Breast epithelium (tissue), 4 donors: ENCODE measurements around the gene TMEM220. TPM values are rescaled to one million over a fixed set of nuclear protein-coding genes. Genes with fewer than 3 reads are reported as not detected.
"Not testable (repeated sequence)": the region's sequence is repeated elsewhere in the genome, so short reads cannot be mapped to it uniquely, and the experiment has no call there.

Source experiments
- DNase-seq, 2 donors: peaks; one replicate each; pipeline ENCODE4 v3.0.0-alpha.2; 2019; ENCODE audit warnings: low spot score in 2 of 2
- H3K27ac ChIP-seq, 2 donors: fragments of 200-600 bp; sonication (generic) in 1 of 2; one replicate each; pipeline ENCODE4 v1.5.1; 2016 to 2019; ENCODE audit warnings: mild to moderate bottlenecking in 1 of 2
- H3K27me3 ChIP-seq, 2 donors: fragments of 200-600 bp; sonication (generic) in 1 of 2; one replicate each; pipeline versions ENCODE4 v1.5.1 to v1.6.0; 2017 to 2019; ENCODE audit warnings: control low read depth in 1 of 2, mild to moderate bottlenecking in 1 of 2
- H3K36me3 ChIP-seq: fragments of 200-600 bp; one replicate; pipeline ENCODE4 v1.5.1; 2019
- H3K4me1 ChIP-seq, 2 donors: fragments of 200-600 bp; sonication (generic); one replicate each; pipeline ENCODE4 v1.5.1; 2016 to 2019; ENCODE audit warnings: control low read depth in 1 of 2
- H3K4me3 ChIP-seq, 3 donors: fragments of 200-600 bp; sonication (generic); 1 replicate in 2 of 3; 2 replicates in 1 of 3; pipeline ENCODE4 v1.5.1; 2016 to 2019; ENCODE audit warnings: mild to moderate bottlenecking in 3 of 3, moderate library complexity in 2 of 3
- H3K9me3 ChIP-seq, 2 donors: fragments of 200-600 bp; sonication (generic) in 1 of 2; one replicate each; pipeline ENCODE4 v1.5.1; 2016 to 2019; ENCODE audit warnings: control low read depth in 1 of 2
- POLR2A ChIP-seq: fragments of 450-650 bp; IDR thresholded peaks from one replicate; pipeline ENCODE4 v1.6.1; 2016; ENCODE audit warnings: antibody characterized with exemption, mild to moderate bottlenecking, moderate library complexity
- POLR2AphosphoS5 ChIP-seq, 3 donors: sonication (generic); formaldehyde crosslinking; IDR thresholded peaks; one replicate each; pipeline ENCODE4 v1.6.1; 2017; ENCODE audit warnings: antibody characterized with exemption in 3 of 3
- intact Hi-C: fragments of 100-400 bp; cut with DNase I; formaldehyde crosslinking; loops from one replicate; pipeline ENCODE4 v1.15.1; 2023; ENCODE audit warnings: low total_unique reads
- total RNA-seq, 3 donors: library from RNA; depleted of rRNA; stranded (reverse); fragments of >200 nt; gene quantifications; one replicate each; pipeline ENCODE4 v1.1.0, GENCODE V29; 2016
- TF ChIP-seq, protein P1 (sequence below), 3 donors: fragments of 450-650 bp; IDR thresholded peaks; one replicate each; pipeline ENCODE4 v1.5.1; 2016 to 2017; ENCODE audit warnings: antibody characterized with exemption in 3 of 3, mild to moderate bottlenecking in 3 of 3, moderate library complexity in 3 of 3

The TMEM220 gene
- total RNA-seq, 3 donors from 2014 or later: 8.5 to 13.4 (median 9.5) TPM

GRCh38 chr17:10697092-10698081, 32.4 kb downstream of the TMEM220 start, which contains the start of the genes ADPRM and SCO1:
ADPRM (plus strand) TSS chr17:10697594; CDS start chr17:10704927, 7,333 bp downstream.
SCO1 (minus strand) TSS chr17:10697533; CDS start chr17:10697507, 26 bp downstream.
- Histone ChIP-seq H3K36me3 (no peaks in the 10 kb centered on the region), H3K9me3 (no peaks in the 10 kb centered on the region), H3K27me3 (no peaks in the 10 kb centered on the region), H3K4me3 (peak within 1 kb of the TSS; percentile 87 to 99 (median 96)), H3K27ac (peak within 1 kb of the TSS; percentile 95 to 96), H3K4me1 (no peaks in the 10 kb centered on the region)
- intact Hi-C loops: no loop called here
- TF ChIP-seq POLR2AphosphoS5 (IDR thresholded peaks at IDR 0.05) (peak; percentile 89 to 97 (median 93)), POLR2A (peak; percentile 84)
- TF ChIP-seq, protein P1, sequence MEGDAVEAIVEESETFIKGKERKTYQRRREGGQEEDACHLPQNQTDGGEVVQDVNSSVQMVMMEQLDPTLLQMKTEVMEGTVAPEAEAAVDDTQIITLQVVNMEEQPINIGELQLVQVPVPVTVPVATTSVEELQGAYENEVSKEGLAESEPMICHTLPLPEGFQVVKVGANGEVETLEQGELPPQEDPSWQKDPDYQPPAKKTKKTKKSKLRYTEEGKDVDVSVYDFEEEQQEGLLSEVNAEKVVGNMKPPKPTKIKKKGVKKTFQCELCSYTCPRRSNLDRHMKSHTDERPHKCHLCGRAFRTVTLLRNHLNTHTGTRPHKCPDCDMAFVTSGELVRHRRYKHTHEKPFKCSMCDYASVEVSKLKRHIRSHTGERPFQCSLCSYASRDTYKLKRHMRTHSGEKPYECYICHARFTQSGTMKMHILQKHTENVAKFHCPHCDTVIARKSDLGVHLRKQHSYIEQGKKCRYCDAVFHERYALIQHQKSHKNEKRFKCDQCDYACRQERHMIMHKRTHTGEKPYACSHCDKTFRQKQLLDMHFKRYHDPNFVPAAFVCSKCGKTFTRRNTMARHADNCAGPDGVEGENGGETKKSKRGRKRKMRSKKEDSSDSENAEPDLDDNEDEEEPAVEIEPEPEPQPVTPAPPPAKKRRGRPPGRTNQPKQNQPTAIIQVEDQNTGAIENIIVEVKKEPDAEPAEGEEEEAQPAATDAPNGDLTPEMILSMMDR (IDR thresholded peaks at IDR 0.05): peak in 1 of 3 donors; percentile 28
- peak; percentile 87 to 88 for DNase-seq

DNA sequence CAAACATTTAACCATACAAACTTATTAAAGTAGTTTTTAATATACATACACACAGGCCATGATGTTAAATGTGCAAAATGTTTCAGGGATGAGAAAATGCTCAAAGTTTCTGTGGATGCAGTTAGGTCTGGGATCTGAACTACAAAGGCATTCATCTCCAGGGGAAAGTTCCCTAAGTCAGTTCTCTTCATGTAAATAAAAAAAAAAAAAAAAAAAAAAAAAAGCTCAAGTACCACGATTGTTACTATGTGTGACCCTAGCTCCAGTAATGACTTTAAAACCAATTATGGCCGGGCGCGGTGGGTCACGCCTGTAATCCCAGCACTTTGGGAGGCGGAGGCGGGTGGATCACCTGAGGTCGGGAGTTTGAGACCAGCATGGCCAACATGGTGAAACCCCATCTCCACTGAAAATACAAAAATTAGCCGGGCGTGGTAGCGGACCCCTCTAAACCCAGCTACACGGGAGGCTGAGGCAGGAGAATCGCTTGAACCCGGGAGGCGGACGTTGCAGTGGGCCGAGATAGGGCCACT, 33.9 kb downstream of the TMEM220 start:
- H3K36me3 ChIP-seq, H3K4me1 ChIP-seq, H3K9me3 ChIP-seq, H3K27me3 ChIP-seq, H3K27ac ChIP-seq, DNase-seq, intact Hi-C loops: not testable (repeated sequence)
- peak overlapping the region; percentile 87 to 99 (median 96) for H3K4me3 ChIP-seq

- Histone ChIP-seq H3K36me3 (peaks cover 13% of the 10 kb centered on the region), H3K4me1 (no peaks in the 10 kb centered on the region), H3K27me3 (no peaks in the 10 kb centered on the region), H3K4me3 (no peak overlapping the region), H3K9me3 (no peaks in the 10 kb centered on the region), H3K27ac (no peak overlapping the region)
- DNase-seq: no peak
- TF ChIP-seq, protein P1 (IDR thresholded peaks at IDR 0.05): no peak
- TF ChIP-seq POLR2AphosphoS5 (IDR thresholded peaks at IDR 0.05) (no peak), POLR2A (no peak)
- intact Hi-C loops: no loop called here
These were observed 42.3 kb downstream of the TMEM220 start for GRCh38 chr17:10687499-10687898.

- TF ChIP-seq, protein P1 (IDR thresholded peaks at IDR 0.05): no peak
- no peak for TF ChIP-seq POLR2AphosphoS5 (IDR thresholded peaks at IDR 0.05)
- no peak for TF ChIP-seq POLR2A
- no peaks in the 10 kb centered on the region for H3K4me1 ChIP-seq
- H3K4me3 ChIP-seq: no peak overlapping the region
- H3K27me3 ChIP-seq: no peaks in the 10 kb centered on the region
- DNase-seq: no peak
- intact Hi-C loops: no loop called here
- H3K9me3 ChIP-seq: no peaks in the 10 kb centered on the region
- H3K36me3 ChIP-seq: peaks cover 17% of the 10 kb centered on the region
- H3K27ac ChIP-seq: no peak overlapping the region
These were observed 46.0 kb downstream of the TMEM220 start for GRCh38 chr17:10683853-10684252.

DNA sequence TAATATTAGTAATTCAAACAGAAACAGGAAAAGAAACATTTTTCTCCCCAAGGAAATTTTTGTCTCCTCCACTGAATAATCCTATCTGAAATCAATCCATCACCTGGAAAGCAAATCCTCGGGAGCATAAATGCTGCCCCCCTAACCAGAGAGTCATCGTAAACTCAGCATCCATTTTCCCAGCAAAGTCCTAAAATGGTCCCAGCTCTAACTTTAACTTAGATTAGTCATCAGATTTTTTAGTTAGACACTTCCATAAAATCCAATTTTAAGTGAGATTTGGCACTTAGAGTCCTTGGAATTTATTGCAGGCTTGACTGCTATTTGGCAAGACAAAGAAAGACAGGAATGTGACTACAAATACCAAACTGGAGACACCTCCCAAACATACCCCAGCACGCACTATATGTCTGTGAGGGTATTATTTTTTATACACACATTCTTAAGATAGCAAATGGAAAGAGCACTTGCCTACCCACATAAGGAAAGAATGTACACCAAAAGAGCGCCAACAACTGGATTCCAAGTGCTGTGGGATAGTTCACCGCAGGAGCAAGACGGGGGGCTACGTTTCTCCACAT, 47.9 kb downstream of the TMEM220 start:
- H3K36me3 ChIP-seq: peaks cover 17% of the 10 kb centered on the region
- no peak overlapping the region for H3K27ac ChIP-seq
- H3K27me3 ChIP-seq: no peaks in the 10 kb centered on the region
- no peak for DNase-seq
- no peaks in the 10 kb centered on the region for H3K9me3 ChIP-seq
- H3K4me1 ChIP-seq: no peaks in the 10 kb centered on the region
- no peak for TF ChIP-seq POLR2A
- TF ChIP-seq, protein P1 (IDR thresholded peaks at IDR 0.05): no peak
- no peak for TF ChIP-seq POLR2AphosphoS5 (IDR thresholded peaks at IDR 0.05)
- intact Hi-C loops: no loop called here
- H3K4me3 ChIP-seq: no peak overlapping the region
